ENCODE results near the gene RABIF.

DNA sequence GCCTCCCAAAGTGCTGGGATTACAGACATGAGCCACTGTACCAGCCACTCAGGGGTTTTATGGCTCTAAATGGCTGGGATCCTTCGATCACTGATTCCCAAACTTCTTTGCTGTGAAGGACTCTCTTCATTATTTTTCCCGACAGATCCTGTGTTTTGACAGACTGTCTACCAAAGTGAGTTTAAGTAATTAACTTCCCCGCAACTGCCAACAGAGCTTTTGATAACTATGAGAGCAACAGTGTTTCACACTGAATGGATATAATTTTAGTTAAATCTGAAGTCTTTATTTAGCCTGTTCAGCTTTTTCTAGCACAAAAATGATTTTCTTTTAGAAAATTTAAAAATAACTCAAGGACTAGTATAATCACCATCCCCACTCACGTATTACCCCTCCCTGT, 12.6 kb upstream of the RABIF start:
- TF ChIP-seq POLR2A (IDR thresholded peaks at IDR 0.05; ENCODE audit: extremely low read depth, insufficient read length) (no peak), MYC (IDR thresholded peaks at IDR 0.05; ENCODE audit: low read depth, low read length) (no peak)
- TF ChIP-seq, protein P1, sequence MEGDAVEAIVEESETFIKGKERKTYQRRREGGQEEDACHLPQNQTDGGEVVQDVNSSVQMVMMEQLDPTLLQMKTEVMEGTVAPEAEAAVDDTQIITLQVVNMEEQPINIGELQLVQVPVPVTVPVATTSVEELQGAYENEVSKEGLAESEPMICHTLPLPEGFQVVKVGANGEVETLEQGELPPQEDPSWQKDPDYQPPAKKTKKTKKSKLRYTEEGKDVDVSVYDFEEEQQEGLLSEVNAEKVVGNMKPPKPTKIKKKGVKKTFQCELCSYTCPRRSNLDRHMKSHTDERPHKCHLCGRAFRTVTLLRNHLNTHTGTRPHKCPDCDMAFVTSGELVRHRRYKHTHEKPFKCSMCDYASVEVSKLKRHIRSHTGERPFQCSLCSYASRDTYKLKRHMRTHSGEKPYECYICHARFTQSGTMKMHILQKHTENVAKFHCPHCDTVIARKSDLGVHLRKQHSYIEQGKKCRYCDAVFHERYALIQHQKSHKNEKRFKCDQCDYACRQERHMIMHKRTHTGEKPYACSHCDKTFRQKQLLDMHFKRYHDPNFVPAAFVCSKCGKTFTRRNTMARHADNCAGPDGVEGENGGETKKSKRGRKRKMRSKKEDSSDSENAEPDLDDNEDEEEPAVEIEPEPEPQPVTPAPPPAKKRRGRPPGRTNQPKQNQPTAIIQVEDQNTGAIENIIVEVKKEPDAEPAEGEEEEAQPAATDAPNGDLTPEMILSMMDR (IDR thresholded peaks at IDR 0.05; ENCODE audit: low read depth, low read length), result no peak
- TF ChIP-seq, protein P2, sequence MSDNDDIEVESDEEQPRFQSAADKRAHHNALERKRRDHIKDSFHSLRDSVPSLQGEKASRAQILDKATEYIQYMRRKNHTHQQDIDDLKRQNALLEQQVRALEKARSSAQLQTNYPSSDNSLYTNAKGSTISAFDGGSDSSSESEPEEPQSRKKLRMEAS (IDR thresholded peaks at IDR 0.05; ENCODE audit: low read depth, low read length), result no peak

All from NB4 (cell line).